Airway epithelial cell (primary cell): ENCODE data around the gene EP300. TPM values are rescaled to one million over a fixed set of nuclear protein-coding genes. Genes with fewer than 3 reads are reported as not detected.

ENCODE experiments used
- total RNA-seq: library from RNA; depleted of rRNA; stranded (reverse); fragments of >200 nt; gene quantifications from 2 replicates; pipeline ENCODE4 v1.2.3, GENCODE V29; 2015

The EP300 gene
- 12.6 and 25.5 TPM in 2 replicates for total RNA-seq

GRCh38 chr22:41092023-41092817 lies at the start of gene EP300:
Gene EP300, plus strand, starts transcription at chr22:41092592. Its CDS starts 413 bp downstream, at chr22:41093005.

GRCh38 chr22:41204992-41205900 lies 112.9 kb downstream of the EP300 start, which contains the start of gene L3MBTL2:
Gene L3MBTL2, plus strand, starts transcription at chr22:41205312. Its CDS starts 51 bp downstream, at chr22:41205363.

Other genes starting within 250 kb of the EP300 start
- 118 and 130 TPM in 2 replicates for gene ST13, start 236.0 kb upstream of the EP300 start, total RNA-seq
- gene XPNPEP3, start 235.4 kb upstream of the EP300 start, total RNA-seq = 7.2 and 11.4 TPM in 2 replicates
- not detected in 2 replicates for gene DNAJB7, start 230.5 kb upstream of the EP300 start, total RNA-seq
- gene RBX1, start 141.2 kb upstream of the EP300 start, total RNA-seq = 67.3 and 71.2 TPM in 2 replicates
- 14.5 and 19.3 TPM in 2 replicates for gene L3MBTL2, start 112.7 kb downstream of the EP300 start, total RNA-seq
- 2.1 and 3.9 TPM in 2 replicates for gene CHADL, start 148.3 kb downstream of the EP300 start, total RNA-seq
- gene RANGAP1, start 193.6 kb downstream of the EP300 start, total RNA-seq = 150 and 153 TPM in 2 replicates
- 34.7 and 39.1 TPM in 2 replicates for gene ZC3H7B, start 208.9 kb downstream of the EP300 start, total RNA-seq